SU-DHL-6 (cell line): ENCODE results near the gene AKT3.

Source experiments
- CTCF ChIP-seq: fragments of 200-600 bp; sonication (generic); IDR thresholded peaks from one replicate; pipeline ENCODE4 v1.5.1; 2017; ENCODE audit warnings: antibody characterized with exemption, mild to moderate bottlenecking, low read length, moderate library complexity; ENCODE audit not compliant: insufficient read depth, poor library complexity, severe bottlenecking
- EZH2phosphoT487 ChIP-seq: fragments of 200-600 bp; sonication (generic), shearing (Covaris generic); conservative IDR thresholded peaks from 2 replicates; pipeline ENCODE4 v1.6.1; 2018; ENCODE audit warnings: mild to moderate bottlenecking, antibody characterized with exemption, low read length, moderate library complexity, mixed read lengths

DNA sequence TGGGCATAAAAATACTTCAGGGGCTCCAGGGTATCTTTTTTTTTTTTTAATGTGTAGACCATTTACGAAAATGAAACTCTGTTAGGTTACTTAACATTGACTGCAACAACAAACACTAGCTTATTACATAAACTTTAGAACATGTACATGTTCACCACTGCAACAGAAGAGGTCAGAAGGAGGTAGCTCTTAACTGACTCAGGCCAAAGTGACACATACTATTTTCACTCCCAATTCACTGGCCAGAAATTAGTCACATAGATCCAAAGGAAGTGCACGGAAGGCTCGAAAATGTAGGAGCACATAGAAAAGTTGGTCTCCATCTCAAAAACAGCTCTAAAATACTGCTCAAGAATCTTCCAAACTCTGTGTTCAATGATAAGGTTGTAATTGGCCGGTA is 107.2 kb downstream of the AKT3 start:
- TF ChIP-seq CTCF (no peak), EZH2phosphoT487 (no peak)
